DOHH2 (cell line): Measurements from ENCODE around the gene COL27A1.

Experiments
- CTCF ChIP-seq: fragments of 200-600 bp; sonication (generic); IDR thresholded peaks from one replicate; pipeline ENCODE4 v1.5.1; 2014; ENCODE audit warnings: antibody characterized with exemption, mild to moderate bottlenecking, low read depth, low read length; ENCODE audit not compliant: poor library complexity, severe bottlenecking
- EZH2phosphoT487 ChIP-seq: fragments of 200-600 bp; sonication (generic); IDR thresholded peaks from 2 replicates; pipeline ENCODE4 v1.6.1; 2017; ENCODE audit warnings: borderline replicate concordance, mild to moderate bottlenecking, antibody characterized with exemption, low read length, moderate library complexity, mixed read lengths

- TF ChIP-seq CTCF (no peak), EZH2phosphoT487 (no peak)
These were observed 139.3 kb downstream of the COL27A1 start for GRCh38 chr9:114294664-114295063.
